SK-N-SH (cell line): ENCODE results near the gene WDR27.

Experiments
- CTCF ChIP-seq: fragments of 200-600 bp; sonication (generic); IDR thresholded peaks from 2 replicates; pipeline ENCODE4 v1.6.1; 2017; ENCODE audit warnings: antibody characterized with exemption, mild to moderate bottlenecking, moderate library complexity
- FOSL2 ChIP-seq: IDR thresholded peaks from 2 replicates; pipeline ENCODE4 v1.4.0; 2012; ENCODE audit warnings: low read depth, mild to moderate bottlenecking, moderate library complexity, borderline replicate concordance
- GATA2 ChIP-seq: sonication (generic); formaldehyde crosslinking; IDR thresholded peaks from 2 replicates; pipeline ENCODE4 v1.5.0; 2020; ENCODE audit warnings: mild to moderate bottlenecking, missing genetic modification reagents
- IRF3 ChIP-seq: fragments of 150-350 bp; IDR thresholded peaks from 2 replicates; pipeline ENCODE4 v1.6.1; 2016; ENCODE audit warnings: mild to moderate bottlenecking, low read depth, low read length
- MXI1 ChIP-seq: IDR thresholded peaks from 2 replicates; pipeline ENCODE4 v1.6.1; 2012; ENCODE audit warnings: mild to moderate bottlenecking, low read depth, low read length, improper control_type of control experiment
- RAD21 ChIP-seq: IDR thresholded peaks from 2 replicates; pipeline ENCODE4 v1.6.1; 2012; ENCODE audit warnings: mild to moderate bottlenecking, low read length
- SIN3A ChIP-seq: IDR thresholded peaks from 2 replicates; pipeline ENCODE4 v1.6.1; 2012; ENCODE audit warnings: low read depth, mild to moderate bottlenecking, low read length, moderate library complexity, borderline replicate concordance
- SMC3 ChIP-seq: IDR thresholded peaks from 2 replicates; pipeline ENCODE4 v1.6.1; 2012; ENCODE audit warnings: low read depth, low read length, improper control_type of control experiment
- YY1 ChIP-seq: IDR thresholded peaks from 2 replicates; pipeline ENCODE4 v1.4.0; 2012; ENCODE audit warnings: low read depth, mild to moderate bottlenecking

GRCh38 chr6:169491482-169491881 is 210.3 kb downstream of the WDR27 start:
- TF ChIP-seq MXI1 (no peak), RAD21 (no peak), CTCF (no peak), SMC3 (no peak), YY1 (no peak), SIN3A (no peak), FOSL2 (no peak), GATA2 (CRISPR knock-in tag) (no peak), IRF3 (no peak)
